IMR-90 (cell line): ENCODE data around the gene CPLX3.

ENCODE experiments used
- BHLHE40 ChIP-seq: fragments of 150-350 bp; IDR thresholded peaks from 2 replicates; pipeline ENCODE4 v1.6.1; 2016; ENCODE audit warnings: mild to moderate bottlenecking, low read depth, low read length
- CTCF ChIP-seq: conservative IDR thresholded peaks from 2 replicates; pipeline ENCODE4 v1.5.1; 2012; ENCODE audit warnings: mild to moderate bottlenecking, low read depth, low read length, improper control_type of control experiment
- POLR2A ChIP-seq: IDR thresholded peaks from 2 replicates; pipeline ENCODE4 v1.6.1; 2012; ENCODE audit warnings: mild to moderate bottlenecking, low read depth, low read length
- RAD21 ChIP-seq: IDR thresholded peaks from 2 replicates; pipeline ENCODE4 v1.6.1; 2012; ENCODE audit warnings: low read length, improper control_type of control experiment
- RFX5 ChIP-seq: IDR thresholded peaks from 2 replicates; pipeline ENCODE4 v1.8.0; 2012; ENCODE audit warnings: low read depth, mild to moderate bottlenecking, low read length, moderate library complexity

- TF ChIP-seq BHLHE40: no peak
- TF ChIP-seq POLR2A: no peak
- no peak for TF ChIP-seq CTCF
- no peak for TF ChIP-seq RFX5
- TF ChIP-seq RAD21: no peak
Measured at GRCh38 chr15:74831813-74832495, 5.5 kb downstream of the CPLX3 start.
